Natural killer cell treated with Interleukin-12 subunit alpha and Interleukin-12 subunit beta and Interleukin-15 and Interleukin-18, amount 100 ng/mL, for 72 hours (primary cell): ENCODE results near the gene PVRIG. TPM values are rescaled to one million over a fixed set of nuclear protein-coding genes. Genes with fewer than 3 reads are reported as not detected.
"Not testable (repeated sequence)": the region's sequence is repeated elsewhere in the genome, so short reads cannot be mapped to it uniquely, and the experiment has no call there.

ENCODE experiments used
- ATAC-seq, 2 donors: fragments of 150-1000 bp; cut with Tn5 transposase in 1 of 2; sonication (Bioruptor Pico), chemical (Tn5 transposase) in 1 of 2; 2 replicates each; pipeline ENCODE4 v1.10.0; 2021
- DNase-seq: peaks from one replicate; pipeline ENCODE4 v3.0.0; 2022; ENCODE audit warnings: low spot score
- H3K27ac Mint-ChIP-seq, 2 donors: 1 replicate in 1 of 2; 2 replicates in 1 of 2; pipeline ENCODE4 v1.8.0; 2022; ENCODE audit warnings: mixed read lengths in 2 of 2, mild to moderate bottlenecking in 1 of 2, moderate library complexity in 1 of 2
- H3K27me3 Mint-ChIP-seq, 2 donors: 1 replicate in 1 of 2; 2 replicates in 1 of 2; pipeline ENCODE4 v1.8.0; 2022; ENCODE audit warnings: mixed read lengths in 2 of 2
- H3K36me3 Mint-ChIP-seq: one replicate; pipeline ENCODE4 v1.8.0; 2022; ENCODE audit warnings: mixed read lengths
- H3K4me1 Mint-ChIP-seq, 2 donors: 1 replicate in 1 of 2; 2 replicates in 1 of 2; pipeline ENCODE4 v1.8.0; 2022; ENCODE audit warnings: low read depth in 2 of 2, mixed read lengths in 2 of 2, mild to moderate bottlenecking in 1 of 2
- H3K4me3 Mint-ChIP-seq: one replicate; pipeline ENCODE4 v1.8.0; 2022; ENCODE audit warnings: mixed read lengths
- H3K9me3 Mint-ChIP-seq: 2 replicates; pipeline ENCODE4 v1.8.0; 2022; ENCODE audit warnings: mixed read lengths
- total RNA-seq, 2 donors: library from RNA; stranded (reverse); gene quantifications; one replicate each; pipeline ENCODE4 v1.2.3, GENCODE V29; 2022

Gene PVRIG
- total RNA-seq, 2 donors from 2014 or later, result 32.2 to 43.9 TPM

GRCh38 chr7:100210805-100211204 lies 8.9 kb upstream of the PVRIG start:
- H3K27ac Mint-ChIP-seq, result peak overlapping the region; percentile 74 to 93
- peaks cover 7% of the 10 kb centered on the region for H3K36me3 Mint-ChIP-seq
- H3K9me3 Mint-ChIP-seq, result peaks cover 8% of the 10 kb centered on the region
- H3K4me3 Mint-ChIP-seq, result peak overlapping the region; percentile 87
- no peak for DNase-seq
- H3K4me1 Mint-ChIP-seq, result peaks cover 42 to 47% of the 10 kb centered on the region in 2 donors
- no peak for ATAC-seq
- peaks cover 0 to 4% of the 10 kb centered on the region in 2 donors for H3K27me3 Mint-ChIP-seq

GRCh38 chr7:100211342-100211780 lies 8.4 kb upstream of the PVRIG start:
- ATAC-seq (peak; percentile 82 to 86), DNase-seq (peak; percentile 86)
- H3K27ac Mint-ChIP-seq, result peak overlapping the region; percentile 74 to 93
- peak overlapping the region; percentile 87 for H3K4me3 Mint-ChIP-seq
- H3K4me1 Mint-ChIP-seq, result peaks cover 42 to 47% of the 10 kb centered on the region in 2 donors
- H3K9me3 Mint-ChIP-seq, result peaks cover 8% of the 10 kb centered on the region
- H3K36me3 Mint-ChIP-seq, result peaks cover 7% of the 10 kb centered on the region
- peaks cover 0 to 4% of the 10 kb centered on the region in 2 donors for H3K27me3 Mint-ChIP-seq

- H3K27ac Mint-ChIP-seq, result peak overlapping the region in 1 of 2 donors; percentile 93
- H3K36me3 Mint-ChIP-seq, result peaks cover 7% of the 10 kb centered on the region
- peaks cover 49% of the 10 kb centered on the region in 2 donors for H3K4me1 Mint-ChIP-seq
- no peak overlapping the region for H3K4me3 Mint-ChIP-seq
- no peak for ATAC-seq
- H3K27me3 Mint-ChIP-seq, result peaks cover 0 to 4% of the 10 kb centered on the region in 2 donors
- peaks cover 8% of the 10 kb centered on the region for H3K9me3 Mint-ChIP-seq
- DNase-seq, result no peak
These were observed 7.0 kb upstream of the PVRIG start for GRCh38 chr7:100212631-100213286.

- H3K27me3 Mint-ChIP-seq, result peaks cover 0 to 4% of the 10 kb centered on the region in 2 donors
- H3K4me3 Mint-ChIP-seq, result no peak overlapping the region
- no peak for DNase-seq
- peaks cover 7% of the 10 kb centered on the region for H3K36me3 Mint-ChIP-seq
- H3K4me1 Mint-ChIP-seq, result peaks cover 45 to 46% of the 10 kb centered on the region in 2 donors
- H3K9me3 Mint-ChIP-seq, result peaks cover 8% of the 10 kb centered on the region
- H3K27ac Mint-ChIP-seq, result no peak overlapping the region
- ATAC-seq, result no peak
These were observed 6.1 kb upstream of the PVRIG start for GRCh38 chr7:100213672-100214071.

- DNase-seq, H3K36me3 Mint-ChIP-seq, H3K4me3 Mint-ChIP-seq, H3K9me3 Mint-ChIP-seq, H3K27me3 Mint-ChIP-seq, ATAC-seq: not testable (repeated sequence)
- Mint-ChIP-seq H3K4me1 (peaks cover 45% of the 10 kb centered on the region in 2 donors), H3K27ac (peak overlapping the region in 1 of 2 donors; percentile 46)
These were observed 5.4 kb upstream of the PVRIG start for GRCh38 chr7:100214356-100214755.

- Mint-ChIP-seq H3K36me3 (no peaks in the 10 kb centered on the region), H3K4me1 (peaks cover 35 to 38% of the 10 kb centered on the region in 2 donors), H3K4me3 (no peak overlapping the region), H3K27ac (peak overlapping the region in 1 of 2 donors; percentile 46), H3K27me3 (no peaks in the 10 kb centered on the region), H3K9me3 (no peaks in the 10 kb centered on the region)
- ATAC-seq, result no peak
- no peak for DNase-seq
These were observed 3.9 kb upstream of the PVRIG start for GRCh38 chr7:100215895-100216294.

GRCh38 chr7:100217934-100218333 lies 1.8 kb upstream of the PVRIG start:
- Mint-ChIP-seq H3K27ac (peak overlapping the region; percentile 98 to 99), H3K4me3 (peak overlapping the region; percentile 85), H3K4me1 (peaks cover 37 to 46% of the 10 kb centered on the region in 2 donors)
- ATAC-seq, result peak in 1 of 2 donors; percentile 17
- not testable (repeated sequence) for H3K36me3 Mint-ChIP-seq, H3K27me3 Mint-ChIP-seq, H3K9me3 Mint-ChIP-seq
- peak; percentile 87 for DNase-seq

GRCh38 chr7:100219271-100219737 lies 445 bp upstream of the PVRIG start:
- H3K36me3 Mint-ChIP-seq, result no peaks in the 10 kb centered on the region
- no peaks in the 10 kb centered on the region for H3K27me3 Mint-ChIP-seq
- peak overlapping the region; percentile 98 to 99 for H3K27ac Mint-ChIP-seq
- H3K4me3 Mint-ChIP-seq, result peak overlapping the region; percentile 96
- DNase-seq (no peak), ATAC-seq (no peak)
- H3K4me1 Mint-ChIP-seq, result peaks cover 46 to 55% of the 10 kb centered on the region in 2 donors
- no peaks in the 10 kb centered on the region for H3K9me3 Mint-ChIP-seq

- Mint-ChIP-seq H3K9me3 (no peaks in the 10 kb centered on the region), H3K36me3 (no peaks in the 10 kb centered on the region), H3K4me3 (peak overlapping the region; percentile 96), H3K4me1 (peaks cover 46 to 57% of the 10 kb centered on the region in 2 donors), H3K27ac (peak overlapping the region; percentile 98 to 99), H3K27me3 (no peaks in the 10 kb centered on the region)
- ATAC-seq (peak in 1 of 2 donors; percentile 0), DNase-seq (no peak)
These were observed 959 bp downstream of the PVRIG start for GRCh38 chr7:100220586-100221230.

- peak; percentile 71 to 77 for ATAC-seq
These were observed 1.5 kb downstream of the PVRIG start for GRCh38 chr7:100221231-100221718.

GRCh38 chr7:100221767-100222444 lies 2.2 kb downstream of the PVRIG start:
- Mint-ChIP-seq H3K27ac (peak overlapping the region; percentile 98 to 99), H3K27me3 (no peaks in the 10 kb centered on the region), H3K9me3 (no peaks in the 10 kb centered on the region), H3K4me1 (peaks cover 46 to 59% of the 10 kb centered on the region in 2 donors), H3K36me3 (no peaks in the 10 kb centered on the region), H3K4me3 (peak overlapping the region; percentile 96)
- ATAC-seq (no peak), DNase-seq (no peak)

More at GRCh38 chr7:100221231-100221718, 1.5 kb downstream of the PVRIG start:
- H3K27me3 Mint-ChIP-seq, result no peaks in the 10 kb centered on the region
- H3K36me3 Mint-ChIP-seq, result no peaks in the 10 kb centered on the region
- H3K4me3 Mint-ChIP-seq, result peak overlapping the region; percentile 96
- peak; percentile 82 for DNase-seq
- H3K27ac Mint-ChIP-seq, result peak overlapping the region; percentile 98 to 99
- peaks cover 46 to 58% of the 10 kb centered on the region in 2 donors for H3K4me1 Mint-ChIP-seq
- H3K9me3 Mint-ChIP-seq, result no peaks in the 10 kb centered on the region

GRCh38 chr7:100222445-100223132 lies 2.8 kb downstream of the PVRIG start:
- Mint-ChIP-seq H3K4me1 (peaks cover 40 to 54% of the 10 kb centered on the region in 2 donors), H3K27me3 (no peaks in the 10 kb centered on the region), H3K9me3 (no peaks in the 10 kb centered on the region), H3K27ac (peak overlapping the region; percentile 98 to 99), H3K36me3 (no peaks in the 10 kb centered on the region), H3K4me3 (peak overlapping the region; percentile 96)
- DNase-seq (no peak), ATAC-seq (no peak)

- H3K36me3 Mint-ChIP-seq, H3K27me3 Mint-ChIP-seq, H3K9me3 Mint-ChIP-seq: not testable (repeated sequence)
- Mint-ChIP-seq H3K4me3 (peak overlapping the region; percentile 96), H3K4me1 (peaks cover 37 to 51% of the 10 kb centered on the region in 2 donors), H3K27ac (peak overlapping the region; percentile 98 to 99)
- ATAC-seq (peak; percentile 29 to 68), DNase-seq (peak; percentile 81)
These were observed 3.7 kb downstream of the PVRIG start for GRCh38 chr7:100223376-100223927.
